ENCODE results near the gene MYOM3.
"Not testable (repeated sequence)": the region's sequence is repeated elsewhere in the genome, so short reads cannot be mapped to it uniquely, and the experiment has no call there.

Gene MYOM3

DNA sequence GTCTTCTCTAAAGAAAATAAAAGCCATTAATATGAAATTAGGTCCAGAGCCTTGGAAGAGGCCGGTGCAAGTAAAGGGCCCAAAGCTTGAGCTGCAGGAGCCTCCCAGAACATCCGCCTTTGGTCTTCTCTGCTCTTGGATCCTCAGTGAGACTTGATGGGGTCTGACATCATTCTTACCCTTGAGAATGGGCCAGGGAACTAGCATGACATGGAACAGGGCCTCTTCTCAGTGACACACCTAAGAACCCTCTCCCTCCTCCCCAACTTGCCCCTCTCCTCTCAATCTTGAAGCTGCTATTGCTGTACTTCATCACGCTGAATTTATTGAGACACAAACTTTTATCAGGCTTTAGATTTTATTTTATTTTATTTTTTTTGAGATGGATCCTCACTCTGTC is 91.5 kb downstream of the MYOM3 start:
- H3K4me3 ChIP-seq (ENCODE audit: low read depth, low read length), result no peak overlapping the region
- no peak for DNase-seq (ENCODE audit: low read depth)
- TF ChIP-seq, protein P1, sequence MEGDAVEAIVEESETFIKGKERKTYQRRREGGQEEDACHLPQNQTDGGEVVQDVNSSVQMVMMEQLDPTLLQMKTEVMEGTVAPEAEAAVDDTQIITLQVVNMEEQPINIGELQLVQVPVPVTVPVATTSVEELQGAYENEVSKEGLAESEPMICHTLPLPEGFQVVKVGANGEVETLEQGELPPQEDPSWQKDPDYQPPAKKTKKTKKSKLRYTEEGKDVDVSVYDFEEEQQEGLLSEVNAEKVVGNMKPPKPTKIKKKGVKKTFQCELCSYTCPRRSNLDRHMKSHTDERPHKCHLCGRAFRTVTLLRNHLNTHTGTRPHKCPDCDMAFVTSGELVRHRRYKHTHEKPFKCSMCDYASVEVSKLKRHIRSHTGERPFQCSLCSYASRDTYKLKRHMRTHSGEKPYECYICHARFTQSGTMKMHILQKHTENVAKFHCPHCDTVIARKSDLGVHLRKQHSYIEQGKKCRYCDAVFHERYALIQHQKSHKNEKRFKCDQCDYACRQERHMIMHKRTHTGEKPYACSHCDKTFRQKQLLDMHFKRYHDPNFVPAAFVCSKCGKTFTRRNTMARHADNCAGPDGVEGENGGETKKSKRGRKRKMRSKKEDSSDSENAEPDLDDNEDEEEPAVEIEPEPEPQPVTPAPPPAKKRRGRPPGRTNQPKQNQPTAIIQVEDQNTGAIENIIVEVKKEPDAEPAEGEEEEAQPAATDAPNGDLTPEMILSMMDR (conservative IDR thresholded peaks at IDR 0.05; ENCODE audit: low read depth, low read length), result no peak

DNA sequence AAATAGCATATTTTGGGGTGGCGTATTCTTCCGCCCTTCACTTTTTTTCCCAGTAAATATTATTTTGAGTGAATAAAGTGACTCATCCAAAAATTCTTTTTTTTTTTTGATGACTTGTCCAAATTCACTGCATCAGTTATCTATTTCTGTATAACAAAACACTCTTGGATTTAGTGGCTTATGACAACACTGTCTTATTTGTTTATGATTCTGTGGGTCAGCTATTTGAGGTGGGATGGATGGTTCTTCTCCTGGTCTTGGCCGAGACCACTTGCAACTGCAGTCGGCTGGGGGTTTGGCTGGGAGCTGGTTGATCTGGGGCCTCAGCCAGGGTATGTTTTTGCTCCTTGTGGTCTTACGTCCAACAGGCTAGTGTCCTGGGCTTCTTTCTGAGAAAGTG is 91.9 kb downstream of the MYOM3 start:
- TF ChIP-seq, protein P1 (conservative IDR thresholded peaks at IDR 0.05; ENCODE audit: low read depth, low read length), result no peak
- DNase-seq (ENCODE audit: low read depth), result peak; percentile 75
- H3K4me3 ChIP-seq (ENCODE audit: low read depth, low read length), result no peak overlapping the region

GRCh38 chr1:24018611-24019580 is 93.0 kb downstream of the MYOM3 start:
- H3K4me3 ChIP-seq (ENCODE audit: low read depth, low read length), result peak overlapping the region; percentile 4
- DNase-seq (ENCODE audit: low read depth), result peak; percentile 100

GRCh38 chr1:24015221-24016210 is 96.4 kb downstream of the MYOM3 start:
- TF ChIP-seq, protein P1 (conservative IDR thresholded peaks at IDR 0.05; ENCODE audit: low read depth, low read length), result no peak
- H3K4me3 ChIP-seq (ENCODE audit: low read depth, low read length), result no peak overlapping the region
- DNase-seq (ENCODE audit: low read depth), result peak; percentile 76

More at GRCh38 chr1:24018611-24019580, 93.0 kb downstream of the MYOM3 start:
- TF ChIP-seq, protein P1 (conservative IDR thresholded peaks at IDR 0.05; ENCODE audit: low read depth, low read length), result peak; percentile 19

- DNase-seq (ENCODE audit: low read depth), result not testable (repeated sequence)
These were observed 99.1 kb downstream of the MYOM3 start for GRCh38 chr1:24012878-24013277.

DNA sequence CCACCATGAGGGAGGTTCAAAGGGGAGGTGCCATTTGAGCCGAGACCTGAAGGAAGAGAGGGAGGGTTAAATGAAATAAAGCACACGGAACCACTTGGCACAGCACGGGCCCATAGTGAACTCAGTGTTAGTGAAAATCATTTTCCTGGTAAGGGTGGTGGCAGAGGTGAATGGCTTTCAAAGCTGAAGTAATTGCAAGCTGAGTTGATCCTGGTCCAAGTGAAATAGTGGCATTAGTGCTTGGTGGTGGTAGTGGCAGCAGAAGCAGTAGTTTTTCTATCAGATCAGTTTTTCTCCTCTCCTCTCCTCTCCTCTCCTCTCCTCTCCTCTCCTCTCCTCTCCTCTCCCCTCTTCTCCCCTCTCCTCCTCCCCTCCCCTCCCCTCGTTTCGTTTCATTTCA is 101.3 kb downstream of the MYOM3 start:
- DNase-seq (ENCODE audit: low read depth), result no peak
- no peak overlapping the region for H3K4me3 ChIP-seq (ENCODE audit: low read depth, low read length)
- TF ChIP-seq, protein P1 (conservative IDR thresholded peaks at IDR 0.05; ENCODE audit: low read depth, low read length), result no peak

More at GRCh38 chr1:24012878-24013277, 99.1 kb downstream of the MYOM3 start:
- not testable (repeated sequence) for H3K4me3 ChIP-seq (ENCODE audit: low read depth, low read length)

GRCh38 chr1:24009406-24009805 is 102.5 kb downstream of the MYOM3 start:
- TF ChIP-seq, protein P1 (conservative IDR thresholded peaks at IDR 0.05; ENCODE audit: low read depth, low read length), result no peak
- H3K4me3 ChIP-seq (ENCODE audit: low read depth, low read length), result no peak overlapping the region
- peak; percentile 47 for DNase-seq (ENCODE audit: low read depth)

GRCh38 chr1:24008574-24009184 is 103.3 kb downstream of the MYOM3 start:
- peak; percentile 86 for DNase-seq (ENCODE audit: low read depth)
- not testable (repeated sequence) for H3K4me3 ChIP-seq (ENCODE audit: low read depth, low read length)
